HepG2 (cell line): ENCODE results near the gene ICAM3. TPM values are rescaled to one million over a fixed set of nuclear protein-coding genes. Genes with fewer than 3 reads are reported as not detected.
A peak's percentile ranks its signal among the peaks of the same experiment; 100 is the strongest.

Experiments
- ARID4A ChIP-seq: sonication (generic); formaldehyde crosslinking; IDR thresholded peaks from 2 replicates; pipeline ENCODE4 v1.5.0; 2020; ENCODE audit warnings: mild to moderate bottlenecking, missing genetic modification reagents, borderline replicate concordance
- ATAD3A ChIP-seq: sonication (generic); formaldehyde crosslinking; IDR thresholded peaks from 2 replicates; pipeline ENCODE4 v1.4.0; 2020; ENCODE audit warnings: missing genetic modification reagents
- ELF1 ChIP-seq: sonication (generic); formaldehyde crosslinking; IDR thresholded peaks from 2 replicates; pipeline ENCODE4 v1.4.0; 2020; ENCODE audit warnings: missing genetic modification reagents
- HDAC6 ChIP-seq: fragments of 200-600 bp; sonication (generic); IDR thresholded peaks from 2 replicates; pipeline ENCODE4 v1.7.0; 2017; ENCODE audit warnings: mild to moderate bottlenecking, antibody characterized with exemption, low read length, low read depth
- NCOR1 ChIP-seq: fragments of 200-600 bp; sonication (generic); IDR thresholded peaks from 2 replicates; pipeline ENCODE4 v1.7.0; 2017; ENCODE audit warnings: antibody characterized with exemption, low read length, borderline replicate concordance
- SMARCC2 ChIP-seq: fragments of 450-650 bp; IDR thresholded peaks from 2 replicates; pipeline ENCODE4 v1.6.1; 2017; ENCODE audit warnings: antibody characterized with exemption, mild to moderate bottlenecking
- ZFP36 ChIP-seq: fragments of 150-350 bp; IDR thresholded peaks from 2 replicates; pipeline ENCODE4 v1.6.1; 2018; ENCODE audit warnings: borderline replicate concordance, low read length, low read depth; ENCODE audit not compliant: partially characterized antibody
- ZFP36L2 ChIP-seq: sonication (generic); formaldehyde crosslinking; IDR thresholded peaks from 2 replicates; pipeline ENCODE4 v1.4.0; 2020; ENCODE audit warnings: missing genetic modification reagents
- ZFY ChIP-seq: sonication (generic); formaldehyde crosslinking; IDR thresholded peaks from 2 replicates; pipeline ENCODE4 v1.4.0; 2020; ENCODE audit warnings: missing genetic modification reagents
- ZNF136 ChIP-seq: sonication (generic); formaldehyde crosslinking; IDR thresholded peaks from 2 replicates; pipeline ENCODE4 v1.8.1; 2022; ENCODE audit warnings: low read depth, mild to moderate bottlenecking, moderate library complexity, missing genetic modification reagents
- ZNF232 ChIP-seq: sonication (generic); formaldehyde crosslinking; IDR thresholded peaks from 2 replicates; pipeline ENCODE4 v1.4.0; 2020; ENCODE audit warnings: missing genetic modification reagents, borderline replicate concordance
- ZNF34 ChIP-seq: sonication (generic); formaldehyde crosslinking; IDR thresholded peaks from 2 replicates; pipeline ENCODE4 v1.4.0; 2020; ENCODE audit warnings: mild to moderate bottlenecking, missing genetic modification reagents, borderline replicate concordance
- ZNF615 ChIP-seq: sonication (generic); formaldehyde crosslinking; IDR thresholded peaks from 2 replicates; pipeline ENCODE4 v1.5.0; 2020; ENCODE audit warnings: mild to moderate bottlenecking, missing genetic modification reagents, borderline replicate concordance
- polyA plus RNA-seq, 8 experiments: library from polyadenylated mRNA; depleted of rRNA in 3 of 8; stranded (reverse) in 7 of 8; unstranded in 1 of 8; fragments of >200 nt; fragmentation: Illumina TruSeq in 4 of 8; extraction: Trizol in 4 of 8; gene quantifications; 2 replicates each; pipeline versions ENCODE4 v1.2.1 to v1.2.3, GENCODE V29; 2011 to 2016; ENCODE audit warnings: low read depth in 4 of 8, missing spikeins in 1 of 8, mixed read lengths in 1 of 8; ENCODE audit not compliant: insufficient read depth in 1 of 8
- total RNA-seq, 5 experiments: library from RNA; depleted of rRNA; stranded (reverse); fragments of >200 nt; fragmentation: Illumina TruSeq; extraction: Trizol; gene quantifications; 2 replicates each; pipeline ENCODE4 v1.2.3, GENCODE V29; 2016; ENCODE audit warnings: low read depth in 1 of 5
- TF ChIP-seq, protein P1 (sequence below): sonication (generic); formaldehyde crosslinking; conservative IDR thresholded peaks from 2 replicates; pipeline ENCODE4 v1.8.0; 2022; ENCODE audit warnings: mild to moderate bottlenecking, moderate library complexity, missing genetic modification reagents
- TF ChIP-seq, protein P2 (sequence below): sonication (generic); formaldehyde crosslinking; IDR thresholded peaks from 2 replicates; pipeline ENCODE4 v1.4.0; 2020; ENCODE audit warnings: mild to moderate bottlenecking, missing genetic modification reagents

The ICAM3 gene
- total and polyA plus RNA-seq, 2 of the 13 experiments (the other 11 are each of a cell fraction or from before 2014, with no cell fraction given), result 14.1 to 21.0 TPM

DNA sequence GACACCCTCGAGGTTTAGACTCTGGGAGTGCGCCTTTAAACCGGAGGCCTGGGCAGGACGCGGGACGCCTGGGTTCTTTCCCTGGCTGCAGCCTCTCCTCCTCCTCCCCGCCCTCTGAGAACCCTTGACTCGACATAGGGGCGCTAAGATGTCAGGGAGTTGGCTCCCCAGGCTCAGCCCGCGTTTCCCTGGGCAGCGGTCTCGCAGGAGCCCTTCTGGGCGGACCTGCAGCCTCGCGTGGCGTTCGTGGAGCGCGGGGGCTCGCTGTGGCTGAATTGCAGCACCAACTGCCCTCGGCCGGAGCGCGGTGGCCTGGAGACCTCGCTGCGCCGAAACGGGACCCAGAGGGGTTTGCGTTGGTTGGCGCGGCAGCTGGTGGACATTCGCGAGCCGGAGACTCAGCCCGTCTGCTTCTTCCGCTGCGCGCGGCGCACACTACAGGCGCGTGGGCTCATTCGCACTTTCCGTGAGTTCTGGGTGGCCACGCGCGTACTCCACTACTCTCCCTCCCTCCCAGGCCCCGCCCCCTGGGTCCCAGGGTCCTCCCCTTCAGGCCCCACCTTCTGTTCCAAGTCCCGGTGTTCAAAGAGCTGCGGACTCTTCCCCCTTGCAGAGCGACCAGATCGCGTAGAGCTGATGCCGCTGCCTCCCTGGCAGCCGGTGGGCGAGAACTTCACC lies 48.4 kb downstream of the ICAM3 start (continued):
- TF ChIP-seq ARID4A (peak; percentile 25; the same call in 1 of the 2 replicates), NCOR1 (no peak), ATAD3A (CRISPR knock-in tag) (no peak), HDAC6 (no peak), ZNF34 (no peak), ZNF136 (CRISPR knock-in tag) (0 out of 2 replicates have a peak, but pooled peaks have one; percentile 17), ZFP36 (no peak), ELF1 (CRISPR knock-in tag) (no peak), ZNF615 (CRISPR knock-in tag) (no peak), ZFY (CRISPR knock-in tag) (0 out of 2 replicates have a peak, but pooled peaks have one; percentile 8), ZFP36L2 (CRISPR knock-in tag) (no peak), SMARCC2 (no peak), ZNF232 (CRISPR knock-in tag) (no peak)
- TF ChIP-seq, protein P1, sequence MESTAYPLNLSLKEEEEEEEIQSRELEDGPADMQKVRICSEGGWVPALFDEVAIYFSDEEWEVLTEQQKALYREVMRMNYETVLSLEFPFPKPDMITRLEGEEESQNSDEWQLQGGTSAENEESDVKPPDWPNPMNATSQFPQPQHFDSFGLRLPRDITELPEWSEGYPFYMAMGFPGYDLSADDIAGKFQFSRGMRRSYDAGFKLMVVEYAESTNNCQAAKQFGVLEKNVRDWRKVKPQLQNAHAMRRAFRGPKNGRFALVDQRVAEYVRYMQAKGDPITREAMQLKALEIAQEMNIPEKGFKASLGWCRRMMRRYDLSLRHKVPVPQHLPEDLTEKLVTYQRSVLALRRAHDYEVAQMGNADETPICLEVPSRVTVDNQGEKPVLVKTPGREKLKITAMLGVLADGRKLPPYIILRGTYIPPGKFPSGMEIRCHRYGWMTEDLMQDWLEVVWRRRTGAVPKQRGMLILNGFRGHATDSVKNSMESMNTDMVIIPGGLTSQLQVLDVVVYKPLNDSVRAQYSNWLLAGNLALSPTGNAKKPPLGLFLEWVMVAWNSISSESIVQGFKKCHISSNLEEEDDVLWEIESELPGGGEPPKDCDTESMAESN (CRISPR knock-in tag), result no peak
- TF ChIP-seq, protein P2, sequence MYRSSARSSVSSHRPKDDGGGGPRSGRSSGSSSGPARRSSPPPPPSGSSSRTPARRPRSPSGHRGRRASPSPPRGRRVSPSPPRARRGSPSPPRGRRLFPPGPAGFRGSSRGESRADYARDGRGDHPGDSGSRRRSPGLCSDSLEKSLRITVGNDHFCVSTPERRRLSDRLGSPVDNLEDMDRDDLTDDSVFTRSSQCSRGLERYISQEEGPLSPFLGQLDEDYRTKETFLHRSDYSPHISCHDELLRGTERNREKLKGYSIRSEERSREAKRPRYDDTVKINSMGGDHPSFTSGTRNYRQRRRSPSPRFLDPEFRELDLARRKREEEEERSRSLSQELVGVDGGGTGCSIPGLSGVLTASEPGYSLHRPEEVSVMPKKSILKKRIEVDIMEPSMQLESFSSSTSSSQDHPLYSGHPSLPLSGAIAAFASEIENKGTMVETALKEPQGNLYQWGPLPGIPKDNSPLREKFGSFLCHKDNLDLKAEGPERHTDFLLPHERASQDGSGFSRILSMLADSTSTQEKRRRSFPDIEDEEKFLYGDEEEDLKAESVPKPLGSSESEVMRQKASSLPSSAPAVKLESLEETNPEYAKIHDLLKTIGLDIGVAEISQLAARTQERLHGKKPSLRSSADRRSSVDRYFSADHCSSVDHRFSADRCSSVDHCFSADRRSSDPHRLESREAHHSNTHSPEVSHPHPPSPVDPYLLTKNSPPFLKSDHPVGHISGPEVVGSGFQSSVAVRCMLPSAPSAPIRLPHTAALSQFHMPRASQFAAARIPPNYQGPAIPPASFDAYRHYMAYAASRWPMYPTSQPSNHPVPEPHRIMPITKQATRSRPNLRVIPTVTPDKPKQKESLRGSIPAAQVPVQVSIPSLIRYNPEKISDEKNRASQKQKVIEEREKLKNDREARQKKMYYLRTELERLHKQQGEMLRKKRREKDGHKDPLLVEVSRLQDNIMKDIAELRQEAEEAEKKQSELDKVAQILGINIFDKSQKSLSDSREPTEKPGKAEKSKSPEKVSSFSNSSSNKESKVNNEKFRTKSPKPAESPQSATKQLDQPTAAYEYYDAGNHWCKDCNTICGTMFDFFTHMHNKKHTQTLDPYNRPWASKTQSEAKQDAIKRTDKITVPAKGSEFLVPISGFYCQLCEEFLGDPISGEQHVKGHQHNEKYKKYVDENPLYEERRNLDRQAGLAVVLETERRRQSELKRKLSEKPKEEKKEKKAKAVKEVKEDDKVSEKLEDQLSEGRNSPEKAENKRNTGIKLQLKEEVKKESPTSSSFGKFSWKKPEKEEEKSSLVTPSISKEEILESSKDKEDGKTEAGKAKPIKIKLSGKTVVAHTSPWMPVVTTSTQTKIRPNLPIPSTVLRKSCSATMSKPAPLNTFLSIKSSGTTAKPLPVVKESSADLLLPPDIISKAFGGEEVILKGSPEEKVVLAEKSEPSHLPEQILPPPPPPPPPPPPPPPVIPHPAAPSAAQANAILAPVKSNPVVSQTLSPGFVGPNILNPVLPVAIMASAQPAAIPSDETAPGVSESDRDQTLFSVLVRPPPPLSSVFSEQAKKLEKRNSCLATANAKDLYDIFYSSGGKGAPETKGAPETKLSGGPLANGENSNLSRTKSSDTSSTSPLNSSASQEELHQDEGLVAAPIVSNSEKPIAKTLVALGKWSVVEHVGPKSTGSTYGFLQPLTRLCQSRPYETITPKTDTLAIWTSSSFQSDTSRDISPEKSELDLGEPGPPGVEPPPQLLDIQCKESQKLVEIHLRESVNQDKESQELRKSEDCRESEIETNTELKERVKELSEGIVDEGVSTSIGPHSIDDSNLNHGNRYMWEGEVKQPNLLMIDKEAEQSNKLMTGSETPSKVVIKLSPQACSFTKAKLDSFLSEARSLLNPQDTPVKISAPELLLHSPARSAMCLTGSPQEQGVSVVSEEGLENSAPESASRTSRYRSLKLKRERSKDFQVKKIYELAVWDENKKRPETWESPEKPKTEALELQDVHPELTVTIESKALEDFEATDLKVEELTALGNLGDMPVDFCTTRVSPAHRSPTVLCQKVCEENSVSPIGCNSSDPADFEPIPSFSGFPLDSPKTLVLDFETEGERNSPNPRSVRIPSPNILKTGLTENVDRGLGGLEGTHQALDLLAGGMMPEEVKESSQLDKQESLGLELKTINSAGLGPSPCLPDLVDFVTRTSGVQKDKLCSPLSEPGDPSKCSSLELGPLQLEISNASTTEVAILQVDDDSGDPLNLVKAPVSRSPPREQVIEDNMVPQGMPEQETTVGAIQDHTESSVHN (CRISPR knock-in tag), result no peak
